Fibroblast of lung (primary cell): Measurements from ENCODE around the gene B9D1. TPM values are rescaled to one million over a fixed set of nuclear protein-coding genes. Genes with fewer than 3 reads are reported as not detected.

Experiments used
- DNase-seq, 2 donors: peaks; one replicate each; pipeline versions ENCODE4 v3.0.0 to v3.0.0-alpha.2; 2010; ENCODE audit warnings: low read depth in 2 of 2
- H2AFZ ChIP-seq: 2 replicates; pipeline ENCODE4 v1.5.1; 2012; ENCODE audit warnings: low read length, control low read depth, inconsistent platforms
- H3K27ac ChIP-seq: 2 replicates; pipeline ENCODE4 v1.5.1; 2011; ENCODE audit warnings: low read length, control low read depth; ENCODE audit not compliant: insufficient read depth
- H3K27me3 ChIP-seq: 2 replicates; pipeline ENCODE4 v1.5.1; 2011; ENCODE audit warnings: mild to moderate bottlenecking, low read length; ENCODE audit not compliant: control insufficient read depth, insufficient read depth
- H3K36me3 ChIP-seq: 2 replicates; pipeline ENCODE4 v1.5.1; 2011; ENCODE audit warnings: low read length; ENCODE audit not compliant: control insufficient read depth, insufficient read depth
- H3K4me1 ChIP-seq: 2 replicates; pipeline ENCODE4 v1.5.1; 2011; ENCODE audit warnings: low read length; ENCODE audit not compliant: control insufficient read depth, insufficient read depth; ENCODE audit errors: extremely low read depth
- H3K4me2 ChIP-seq: 2 replicates; pipeline ENCODE4 v1.5.1; 2011; ENCODE audit warnings: low read length, control low read depth; ENCODE audit not compliant: insufficient read depth; ENCODE audit errors: extremely low read depth
- H3K4me3 ChIP-seq, 4 experiments: fragments of 200-600 bp in 1 of 4; sonication (generic) in 1 of 4; replicated peaks in 1 of 4; 2 replicates each; pipeline ENCODE4 v1.5.1; 2011 to 2016; ENCODE audit warnings: low read length in 4 of 4, low read depth in 3 of 4, mild to moderate bottlenecking in 3 of 4, control low read depth in 2 of 4, inconsistent platforms in 1 of 4, mixed read lengths in 1 of 4; ENCODE audit not compliant: insufficient read depth in 1 of 4; ENCODE audit errors: control extremely low read depth in 1 of 4
- H3K79me2 ChIP-seq: 2 replicates; pipeline ENCODE4 v1.5.1; 2012; ENCODE audit warnings: mild to moderate bottlenecking, low read length, inconsistent platforms; ENCODE audit not compliant: control insufficient read depth, insufficient read depth
- H3K9ac ChIP-seq: 2 replicates; pipeline ENCODE4 v1.5.1; 2011; ENCODE audit warnings: mild to moderate bottlenecking, low read length, control low read depth; ENCODE audit not compliant: insufficient read depth
- H3K9me3 ChIP-seq: 2 replicates; pipeline ENCODE4 v1.5.1; 2012; ENCODE audit warnings: low read depth, low read length; ENCODE audit not compliant: control insufficient read depth, insufficient read depth
- H4K20me1 ChIP-seq: 2 replicates; pipeline ENCODE4 v1.5.1; 2011; ENCODE audit warnings: low read length; ENCODE audit not compliant: control insufficient read depth, insufficient read depth; ENCODE audit errors: extremely low read depth
- CTCF ChIP-seq, 2 donors: IDR thresholded peaks in 1 of 2; conservative IDR thresholded peaks in 1 of 2; 1 replicate in 1 of 2; 2 replicates in 1 of 2; pipeline ENCODE4 v1.5.1; 2011 to 2012; ENCODE audit warnings: low read length in 2 of 2, control low read depth in 1 of 2, inconsistent platforms in 1 of 2, low read depth in 1 of 2, mild to moderate bottlenecking in 1 of 2
- EZH2 ChIP-seq: IDR thresholded peaks from 2 replicates; pipeline ENCODE4 v1.5.1; 2012; ENCODE audit warnings: low read length, control low read depth, mild to moderate bottlenecking; ENCODE audit errors: missing control alignments
- polyA plus RNA-seq, 2 donors: library from polyadenylated mRNA; depleted of rRNA in 1 of 2; stranded (reverse) in 1 of 2; unstranded in 1 of 2; fragments of >200 nt; gene quantifications; 2 replicates each; pipeline ENCODE4 v1.2.1, GENCODE V29; 2011 to 2012; ENCODE audit warnings: missing spikeins in 1 of 2
- total RNA-seq: library from RNA; depleted of rRNA; stranded (reverse); fragments of >200 nt; gene quantifications from 2 replicates; pipeline ENCODE4 v1.2.1, GENCODE V29; 2014

The B9D1 gene
- total and polyA plus RNA-seq, 2 donors (not counting 1 experiment from before 2014, with no cell fraction given), result 35.7 to 38.5 TPM

GRCh38 chr17:19311016-19311415 lies 51.5 kb downstream of the B9D1 start:
- no peaks in the 10 kb centered on the region for H3K79me2 ChIP-seq
- no peak overlapping the region for H3K9ac ChIP-seq
- H3K36me3 ChIP-seq, result peaks cover 6% of the 10 kb centered on the region
- no peak overlapping the region for H3K4me2 ChIP-seq
- H3K27me3 ChIP-seq, result no peaks in the 10 kb centered on the region
- H3K4me3 ChIP-seq, result no peak overlapping the region
- no peaks in the 10 kb centered on the region for H4K20me1 ChIP-seq
- no peak for TF ChIP-seq CTCF (conservative IDR thresholded peaks at IDR 0.05 in 1 of 2, IDR thresholded peaks at IDR 0.05 in 1 of 2; ENCODE audit: low read depth in 1 of 2, low read length in 2 of 2)
- TF ChIP-seq EZH2, result no peak
- H2AFZ ChIP-seq, result no peak overlapping the region
- H3K9me3 ChIP-seq, result no peaks in the 10 kb centered on the region
- no peak overlapping the region for H3K27ac ChIP-seq
- H3K4me1 ChIP-seq, result peaks cover 2% of the 10 kb centered on the region
- no peak for DNase-seq

GRCh38 chr17:19310151-19310550 lies 52.4 kb downstream of the B9D1 start:
- no peaks in the 10 kb centered on the region for H3K79me2 ChIP-seq
- H3K4me1 ChIP-seq, result peaks cover 2% of the 10 kb centered on the region
- no peak overlapping the region for H3K4me2 ChIP-seq
- H3K9ac ChIP-seq, result no peak overlapping the region
- no peak for DNase-seq
- no peak overlapping the region for H2AFZ ChIP-seq
- no peaks in the 10 kb centered on the region for H3K27me3 ChIP-seq
- TF ChIP-seq CTCF (conservative IDR thresholded peaks at IDR 0.05 in 1 of 2, IDR thresholded peaks at IDR 0.05 in 1 of 2; ENCODE audit: low read depth in 1 of 2, low read length in 2 of 2) (no peak), EZH2 (no peak)
- no peaks in the 10 kb centered on the region for H3K9me3 ChIP-seq
- H4K20me1 ChIP-seq, result no peaks in the 10 kb centered on the region
- no peak overlapping the region for H3K4me3 ChIP-seq
- peaks cover 6% of the 10 kb centered on the region for H3K36me3 ChIP-seq
- H3K27ac ChIP-seq, result no peak overlapping the region

- H4K20me1 ChIP-seq, result no peaks in the 10 kb centered on the region
- no peak overlapping the region for H3K4me2 ChIP-seq
- H3K4me1 ChIP-seq, result peaks cover 2% of the 10 kb centered on the region
- no peak overlapping the region for H3K9ac ChIP-seq
- TF ChIP-seq CTCF (conservative IDR thresholded peaks at IDR 0.05 in 1 of 2, IDR thresholded peaks at IDR 0.05 in 1 of 2; ENCODE audit: low read depth in 1 of 2, low read length in 2 of 2) (no peak), EZH2 (no peak)
- H3K9me3 ChIP-seq, result no peaks in the 10 kb centered on the region
- no peak overlapping the region for H3K4me3 ChIP-seq
- DNase-seq, result no peak
- H2AFZ ChIP-seq, result no peak overlapping the region
- peaks cover 6% of the 10 kb centered on the region for H3K36me3 ChIP-seq
- H3K27ac ChIP-seq, result no peak overlapping the region
- no peaks in the 10 kb centered on the region for H3K79me2 ChIP-seq
- H3K27me3 ChIP-seq, result no peaks in the 10 kb centered on the region
Measured at GRCh38 chr17:19309701-19310100, 52.8 kb downstream of the B9D1 start.
